Measurements from ENCODE around the gene MED27.

MED27 gene

GRCh38 chr9:131915181-131915580, 164.5 kb downstream of the MED27 start:
- DNase-seq = no peak

- DNase-seq = no peak
Measured at GRCh38 chr9:131912671-131913070, 167.0 kb downstream of the MED27 start.

- DNase-seq = no peak
Measured at GRCh38 chr9:131912069-131912468, 167.6 kb downstream of the MED27 start.

GRCh38 chr9:131910572-131910971, 169.1 kb downstream of the MED27 start:
- no peak for DNase-seq

- no peak for DNase-seq
Measured at GRCh38 chr9:131905144-131905543, 174.5 kb downstream of the MED27 start.

- no peak for DNase-seq
Measured at GRCh38 chr9:131899296-131900228, 180.1 kb downstream of the MED27 start.

GRCh38 chr9:131892902-131893500, 186.7 kb downstream of the MED27 start:
- no peak for DNase-seq

- no peak for DNase-seq
Measured at GRCh38 chr9:131892162-131892707, 187.4 kb downstream of the MED27 start.

- no peak for DNase-seq
Measured at GRCh38 chr9:131891598-131891997, 188.1 kb downstream of the MED27 start.

- DNase-seq = no peak
Measured at GRCh38 chr9:131889437-131890251, 190.0 kb downstream of the MED27 start.

GRCh38 chr9:131888923-131889322, 190.7 kb downstream of the MED27 start:
- no peak for DNase-seq

GRCh38 chr9:131887680-131888079, 192.0 kb downstream of the MED27 start:
- DNase-seq = no peak

GRCh38 chr9:131886826-131887225, 192.8 kb downstream of the MED27 start:
- DNase-seq = no peak

GRCh38 chr9:131885144-131885609, 194.5 kb downstream of the MED27 start:
- no peak for DNase-seq

GRCh38 chr9:131884222-131884621, 195.4 kb downstream of the MED27 start:
- no peak for DNase-seq

GRCh38 chr9:131880833-131881583, 198.7 kb downstream of the MED27 start:
- no peak for DNase-seq

- no peak for DNase-seq
Measured at GRCh38 chr9:131879911-131880290, 199.8 kb downstream of the MED27 start.

- DNase-seq = no peak
Measured at GRCh38 chr9:131879181-131879910, 200.3 kb downstream of the MED27 start.

GRCh38 chr9:131876486-131876885, 203.2 kb downstream of the MED27 start:
- no peak for DNase-seq

GRCh38 chr9:131875828-131876485, 203.7 kb downstream of the MED27 start:
- DNase-seq = no peak

Data from stimulated activated CD4-positive, alpha-beta T cell treated with anti-CD3 and anti-CD28 coated beads, Interleukin-4, amount 100 ng/mL, for 24 hours (primary cell).